Measurements from ENCODE around the gene PRKCA.

Gene PRKCA

DNA sequence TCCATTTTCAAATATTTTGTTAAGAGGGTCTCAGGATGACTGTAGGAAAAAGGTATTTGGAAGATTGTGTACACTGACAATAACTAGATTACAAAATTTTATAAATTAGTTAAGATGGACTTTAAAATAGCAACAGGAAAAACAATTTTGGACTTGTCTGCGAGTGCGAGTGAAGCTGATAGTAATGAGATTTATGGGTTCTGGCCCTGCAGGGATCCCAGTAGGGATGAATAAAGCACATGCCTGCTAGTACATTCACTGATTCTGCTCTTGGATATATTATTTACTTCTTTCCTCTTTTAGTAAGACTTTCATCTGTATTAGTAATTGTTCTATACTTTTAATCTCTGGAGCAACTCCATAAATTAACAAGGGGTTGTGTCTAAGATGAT, 28.2 kb downstream of the PRKCA start:
- TF ChIP-seq CTCF (IDR thresholded peaks at IDR 0.05; ENCODE audit: extremely low read depth, missing control alignments), result no peak
- DNase-seq (ENCODE audit: low spot score), result no peak

GRCh38 chr17:66331038-66331816, 28.8 kb downstream of the PRKCA start:
- no peak for DNase-seq (ENCODE audit: low spot score)
- TF ChIP-seq CTCF (IDR thresholded peaks at IDR 0.05; ENCODE audit: extremely low read depth, missing control alignments), result no peak

DNA sequence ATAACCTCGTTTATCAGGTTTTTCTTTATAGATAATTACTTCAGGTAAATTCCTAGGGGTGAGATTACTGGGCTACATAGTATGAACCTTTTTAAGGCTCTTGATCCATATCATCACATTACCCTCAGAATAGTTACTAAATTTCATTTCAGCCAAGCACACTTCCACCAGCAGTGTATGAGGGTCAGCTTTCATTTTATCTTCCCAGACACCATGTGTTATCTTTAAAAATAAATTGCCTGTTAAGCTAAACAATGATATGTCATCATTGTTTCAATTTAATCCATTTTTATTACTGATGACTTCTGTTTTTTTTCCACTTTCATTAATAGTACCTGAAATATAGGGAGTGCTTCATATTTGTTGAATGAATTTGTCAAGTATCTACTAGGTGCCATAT, 33.4 kb downstream of the PRKCA start:
- DNase-seq (ENCODE audit: low spot score), result no peak

GRCh38 chr17:66337268-66337667, 34.9 kb downstream of the PRKCA start:
- TF ChIP-seq CTCF (IDR thresholded peaks at IDR 0.05; ENCODE audit: extremely low read depth, missing control alignments), result no peak
- DNase-seq (ENCODE audit: low spot score), result no peak

More for the DNA sequence above, 33.4 kb downstream of the PRKCA start:
- no peak for TF ChIP-seq CTCF (IDR thresholded peaks at IDR 0.05; ENCODE audit: extremely low read depth, missing control alignments)

- no peak for TF ChIP-seq CTCF (IDR thresholded peaks at IDR 0.05; ENCODE audit: extremely low read depth, missing control alignments)
- DNase-seq (ENCODE audit: low spot score), result no peak
These were observed 35.6 kb downstream of the PRKCA start for GRCh38 chr17:66337866-66338485.

DNA sequence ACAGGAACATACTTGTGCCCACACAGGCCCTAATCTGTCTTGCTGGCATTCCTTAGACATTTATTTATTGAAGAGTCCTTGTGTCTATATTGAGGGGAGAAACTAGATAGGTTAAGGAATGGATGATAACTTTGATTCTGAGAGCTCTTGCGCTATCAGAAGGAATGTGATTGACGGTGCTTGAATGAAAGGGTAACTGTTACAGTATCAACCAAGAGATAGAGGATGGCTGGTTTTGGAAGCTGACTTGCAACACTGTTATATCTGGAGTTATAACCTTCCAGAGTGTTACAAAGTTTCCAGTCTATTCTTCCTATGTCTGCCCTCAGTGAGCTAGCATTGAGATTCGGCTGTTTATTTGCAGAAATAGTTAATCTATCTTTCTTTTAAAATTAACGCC, 36.5 kb downstream of the PRKCA start:
- TF ChIP-seq CTCF (IDR thresholded peaks at IDR 0.05; ENCODE audit: extremely low read depth, missing control alignments), result no peak
- no peak for DNase-seq (ENCODE audit: low spot score)

DNA sequence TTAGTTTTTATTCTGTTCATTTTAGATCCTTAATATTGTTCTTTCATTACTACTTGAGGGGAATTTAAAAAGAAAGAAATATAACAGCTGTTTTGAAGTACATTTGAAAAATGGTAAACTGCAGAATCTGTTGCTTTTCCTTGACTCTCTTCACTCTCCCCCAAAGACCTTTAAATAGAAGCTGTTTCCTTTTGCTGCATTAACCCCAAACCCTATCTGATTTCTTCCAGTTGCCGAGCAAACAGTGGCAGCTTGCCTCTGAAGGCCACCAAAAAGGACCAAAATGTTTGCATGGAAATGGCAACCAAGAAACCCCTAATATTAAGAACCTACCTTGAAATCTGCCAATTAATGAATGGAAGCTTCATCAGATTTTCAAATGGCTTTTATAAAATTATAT, 37.1 kb downstream of the PRKCA start:
- DNase-seq (ENCODE audit: low spot score), result no peak
- TF ChIP-seq CTCF (IDR thresholded peaks at IDR 0.05; ENCODE audit: extremely low read depth, missing control alignments), result no peak

Data from GM20000 (cell line).